Head of caudate nucleus (tissue), 42 donors: ENCODE results near the gene TAL2.

Experiments used
- DNase-seq, 42 donors: peaks; one replicate each; pipeline versions ENCODE4 v3.0.0 to v3.0.0-alpha.2; 2020 to 2021; ENCODE audit warnings: mixed read lengths in 7 of 42
- intact Hi-C: fragments of 100-400 bp; cut with DNase I; formaldehyde crosslinking; loops from one replicate; pipeline ENCODE4 v1.15.0; 2022

The TAL2 gene

DNA sequence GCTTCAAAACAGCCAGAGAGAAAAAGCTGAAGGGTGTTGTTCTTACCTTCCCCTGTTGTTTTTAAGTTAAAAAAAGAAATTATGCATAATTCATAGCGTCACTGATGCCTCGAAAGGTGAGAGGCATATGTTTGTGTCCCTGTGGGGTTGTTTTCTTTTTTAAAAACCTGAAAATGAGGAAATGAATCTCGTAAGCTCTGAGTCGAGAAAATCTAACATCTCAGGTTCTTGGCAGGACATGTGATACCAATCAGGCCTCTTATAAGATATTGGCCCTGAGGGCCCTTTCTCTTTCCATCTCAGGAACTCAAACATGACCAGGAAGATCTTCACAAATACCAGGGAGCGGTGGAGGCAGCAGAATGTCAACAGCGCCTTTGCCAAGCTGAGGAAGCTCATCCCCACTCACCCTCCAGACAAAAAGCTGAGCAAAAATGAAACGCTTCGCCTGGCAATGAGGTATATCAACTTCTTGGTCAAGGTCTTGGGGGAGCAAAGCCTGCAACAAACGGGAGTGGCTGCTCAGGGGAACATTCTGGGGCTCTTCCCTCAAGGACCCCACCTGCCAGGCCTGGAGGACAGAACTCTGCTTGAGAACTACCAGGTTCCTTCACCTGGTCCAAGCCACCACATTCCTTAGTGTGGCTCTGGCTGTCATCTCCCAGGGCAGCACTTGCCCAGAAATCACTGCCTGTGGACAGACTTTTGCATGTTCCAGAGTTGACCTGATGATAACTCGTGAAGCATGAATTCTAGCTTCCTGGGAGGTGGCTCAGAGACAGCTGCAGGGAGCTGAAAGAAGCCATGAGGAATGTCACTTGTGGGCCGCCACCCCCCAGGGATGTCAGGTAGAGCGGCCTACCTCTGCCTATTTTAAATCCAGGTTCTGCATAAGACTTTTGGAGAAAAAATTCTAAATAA, at the start of gene TAL2:
TSS of gene TAL2 (plus strand) at position 274 of the 921 bp plus-strand sequence. CDS start at position 314, 40 bp downstream.
- intact Hi-C loops: no loop called here

DNA sequence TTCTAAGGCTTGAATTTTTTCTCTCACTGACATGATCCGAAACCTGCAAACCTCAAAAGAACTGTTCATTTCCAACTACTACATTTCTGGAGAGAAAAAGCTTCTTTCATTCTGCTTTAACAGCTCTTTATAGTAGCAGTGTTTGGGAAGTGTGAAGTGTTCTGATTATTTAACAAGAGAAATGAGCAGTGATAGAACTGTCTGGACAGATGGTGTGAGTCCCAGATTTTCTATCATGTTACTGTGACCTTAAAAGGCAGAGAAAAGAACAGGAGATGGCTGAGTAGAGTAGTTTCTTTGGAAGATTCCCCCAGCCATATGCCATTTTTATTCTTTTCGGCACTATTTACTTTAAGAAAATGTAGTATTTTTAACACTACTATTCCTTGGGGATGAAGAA, 41.3 kb upstream of the TAL2 start:
- intact Hi-C loops: no loop called here
- DNase-seq: no peak

More for the DNA sequence above, at the start of gene TAL2:
- DNase-seq: no peak

DNA sequence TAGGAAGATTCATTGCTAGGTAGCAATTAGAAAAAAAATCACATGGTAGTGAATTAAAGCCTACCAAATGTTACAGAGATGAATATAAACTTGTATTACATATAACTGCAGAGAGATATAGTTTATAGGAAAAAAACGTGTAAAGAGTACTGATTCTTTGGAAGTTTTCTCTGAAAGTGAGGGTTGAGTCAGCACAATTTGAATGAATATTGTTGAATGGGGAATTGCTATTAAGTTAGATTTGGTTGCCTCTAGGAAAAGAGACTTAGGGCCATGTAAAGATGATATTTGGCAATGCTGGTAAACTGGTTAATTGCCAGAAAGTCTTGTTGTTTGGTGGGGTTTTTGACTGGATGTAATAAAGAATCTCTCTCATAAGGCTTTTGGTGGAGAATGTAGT, 37.2 kb upstream of the TAL2 start:
- no peak for DNase-seq
- intact Hi-C loops: no loop called here

DNA sequence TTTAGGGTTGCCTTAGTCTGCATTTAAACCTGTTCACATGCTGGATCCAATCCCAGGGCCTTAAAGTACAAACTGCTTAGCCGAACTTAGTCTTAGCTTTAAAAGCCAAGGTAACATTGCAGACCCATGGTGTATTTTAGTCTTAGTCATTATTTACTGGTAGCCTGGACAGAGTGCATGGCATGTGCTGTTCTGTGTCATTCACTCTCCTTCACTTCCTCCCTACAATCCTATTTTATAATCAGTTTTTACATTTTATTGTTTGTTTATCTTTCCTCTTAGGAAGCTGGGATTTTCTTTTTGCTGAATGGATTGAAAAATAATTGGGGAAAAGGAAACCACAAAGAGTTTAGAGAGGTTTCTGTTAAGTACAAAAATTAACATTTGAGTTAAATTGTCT, 29.4 kb upstream of the TAL2 start:
- intact Hi-C loops: no loop called here
- no peak for DNase-seq

DNA sequence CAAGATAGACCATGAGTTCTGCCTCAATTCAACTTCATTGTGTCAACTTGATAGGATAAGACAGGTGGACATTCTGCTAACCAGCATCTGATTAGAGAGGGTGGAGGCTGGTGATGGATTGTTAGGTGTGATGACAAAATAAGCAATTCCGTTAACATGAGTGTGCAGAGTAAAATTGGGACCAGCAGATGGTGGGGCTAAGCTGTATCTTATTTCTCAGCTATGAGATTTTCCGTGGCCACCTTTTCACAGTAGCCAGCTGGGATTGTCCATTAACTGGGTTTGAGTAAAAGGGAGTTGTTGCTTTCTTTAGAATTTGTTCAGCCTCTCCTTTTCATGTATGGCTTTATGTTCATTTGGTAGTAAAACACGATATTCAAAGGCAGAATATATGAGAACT, 28.8 kb upstream of the TAL2 start:
- no peak for DNase-seq
- intact Hi-C loops: no loop called here

DNA sequence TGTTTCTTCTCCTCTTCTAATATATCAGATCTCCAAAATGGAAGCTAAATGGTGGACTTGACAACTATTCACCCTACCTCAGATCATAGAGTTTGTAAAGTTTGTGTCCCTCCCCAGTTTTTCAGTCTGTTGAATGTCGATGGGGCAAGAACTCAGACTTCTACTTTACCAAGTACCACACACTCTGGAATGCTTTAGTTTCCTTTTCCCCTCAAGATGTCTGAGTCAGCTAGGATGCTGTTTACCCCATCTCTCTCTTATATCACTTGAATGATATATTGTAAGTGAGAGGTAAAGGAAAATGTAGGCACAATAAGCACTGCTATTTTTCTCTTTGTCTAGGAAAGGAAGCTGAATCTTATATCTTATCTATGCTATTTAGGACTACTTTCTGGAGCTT, 25.9 kb upstream of the TAL2 start:
- no peak for DNase-seq
- intact Hi-C loops: no loop called here

DNA sequence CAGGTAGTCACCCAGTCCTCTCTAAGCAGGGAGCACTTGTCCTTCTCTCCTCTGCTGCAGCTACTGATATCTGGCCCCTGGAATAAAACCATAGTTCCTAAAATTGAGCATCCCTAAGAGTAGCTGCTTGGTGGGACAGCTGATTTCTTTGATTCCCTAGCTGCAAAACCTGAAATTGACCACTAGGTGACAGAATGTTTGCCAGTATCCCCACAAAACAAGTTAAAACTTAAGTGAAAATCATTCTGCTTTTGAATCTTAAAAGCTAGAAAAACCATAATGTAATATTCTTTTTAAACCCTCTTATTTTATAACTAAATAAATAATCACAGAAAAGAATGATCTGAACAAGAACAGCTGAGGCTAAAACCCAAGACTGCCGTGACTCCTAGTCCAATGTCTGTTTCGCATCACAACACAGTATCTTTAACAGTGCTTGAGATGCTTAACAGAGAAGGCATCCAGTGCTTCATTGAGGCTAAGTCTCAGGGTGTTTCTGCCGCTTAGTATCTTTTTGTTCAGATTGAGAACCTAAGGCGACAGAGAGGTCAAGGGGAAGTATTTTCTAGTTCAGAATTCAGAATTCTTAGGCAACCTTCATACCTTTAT, 24.4 kb upstream of the TAL2 start:
- intact Hi-C loops: no loop called here
- no peak for DNase-seq

DNA sequence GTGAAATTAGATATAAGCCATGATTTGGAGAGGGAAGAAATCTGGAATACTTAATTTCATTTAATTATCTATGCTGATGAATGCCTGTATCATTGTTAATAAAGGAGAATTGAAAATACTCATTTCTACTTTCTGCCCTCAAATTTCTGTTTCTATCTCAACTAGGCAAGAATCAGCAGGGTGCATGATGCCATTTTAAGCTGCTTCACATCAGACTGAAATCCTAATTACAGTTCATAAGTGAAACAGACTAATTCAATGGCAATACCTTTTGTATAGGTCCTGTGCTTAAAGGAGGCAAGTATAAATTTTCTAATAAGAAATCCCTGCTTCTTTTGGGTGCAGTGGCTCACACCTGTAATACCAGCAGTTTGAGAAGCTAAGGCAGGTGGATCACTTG, 22.3 kb upstream of the TAL2 start:
- DNase-seq: no peak
- intact Hi-C loops: no loop called here

DNA sequence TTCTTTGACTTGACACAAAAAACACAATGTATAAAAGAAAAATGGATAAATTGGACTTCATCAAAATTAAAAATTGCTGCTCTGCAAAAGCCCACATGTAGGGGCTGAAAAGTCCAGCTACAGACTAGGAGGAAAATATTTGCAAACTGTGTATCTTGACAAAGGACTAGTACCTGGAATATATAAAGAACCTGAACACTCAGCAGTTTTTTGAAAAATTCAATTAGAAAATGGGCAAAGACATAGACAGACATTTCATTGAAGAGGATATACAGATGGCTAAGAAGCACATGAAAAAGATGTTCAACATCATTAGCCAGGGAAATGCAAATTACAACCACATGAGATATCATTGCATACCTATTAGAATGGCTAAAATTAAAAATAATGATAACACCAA, 18.5 kb upstream of the TAL2 start:
- intact Hi-C loops: no loop called here
- no peak for DNase-seq

DNA sequence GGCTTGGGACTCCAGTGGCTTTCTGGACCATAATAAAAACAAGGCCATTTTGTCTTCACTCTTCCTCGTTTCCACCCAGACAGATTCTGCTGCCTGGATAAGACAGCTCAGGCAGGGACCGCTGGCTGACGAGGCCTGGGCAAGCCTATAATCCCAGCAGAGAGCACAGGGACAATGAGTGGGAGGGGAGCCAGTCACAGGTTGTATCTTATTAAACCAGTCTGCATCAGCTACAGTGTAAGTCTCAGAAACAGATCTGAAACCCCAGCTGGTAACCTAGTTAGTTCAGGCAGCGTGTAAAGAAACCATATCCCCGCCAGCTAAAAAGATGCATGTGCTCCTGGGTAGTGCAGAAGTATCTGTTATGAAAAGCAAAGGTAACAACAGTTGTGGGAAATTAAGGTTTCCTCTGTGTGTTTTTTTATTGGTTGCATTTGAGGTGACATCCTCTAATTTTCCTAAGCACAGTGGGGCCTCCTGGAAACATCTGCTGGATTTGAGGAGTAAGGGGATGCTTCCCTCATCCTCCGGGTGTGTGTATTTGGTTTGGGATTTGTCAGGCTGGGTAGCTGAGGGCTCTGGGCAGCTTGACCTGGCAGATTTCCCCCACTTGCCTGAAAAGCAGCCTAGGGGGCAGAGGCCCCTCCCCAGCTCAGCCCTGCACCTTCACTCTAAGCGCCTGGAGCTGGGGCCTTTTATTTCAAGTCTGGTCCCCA, 15.2 kb upstream of the TAL2 start:
- intact Hi-C loops: no loop called here
- no peak for DNase-seq

DNA sequence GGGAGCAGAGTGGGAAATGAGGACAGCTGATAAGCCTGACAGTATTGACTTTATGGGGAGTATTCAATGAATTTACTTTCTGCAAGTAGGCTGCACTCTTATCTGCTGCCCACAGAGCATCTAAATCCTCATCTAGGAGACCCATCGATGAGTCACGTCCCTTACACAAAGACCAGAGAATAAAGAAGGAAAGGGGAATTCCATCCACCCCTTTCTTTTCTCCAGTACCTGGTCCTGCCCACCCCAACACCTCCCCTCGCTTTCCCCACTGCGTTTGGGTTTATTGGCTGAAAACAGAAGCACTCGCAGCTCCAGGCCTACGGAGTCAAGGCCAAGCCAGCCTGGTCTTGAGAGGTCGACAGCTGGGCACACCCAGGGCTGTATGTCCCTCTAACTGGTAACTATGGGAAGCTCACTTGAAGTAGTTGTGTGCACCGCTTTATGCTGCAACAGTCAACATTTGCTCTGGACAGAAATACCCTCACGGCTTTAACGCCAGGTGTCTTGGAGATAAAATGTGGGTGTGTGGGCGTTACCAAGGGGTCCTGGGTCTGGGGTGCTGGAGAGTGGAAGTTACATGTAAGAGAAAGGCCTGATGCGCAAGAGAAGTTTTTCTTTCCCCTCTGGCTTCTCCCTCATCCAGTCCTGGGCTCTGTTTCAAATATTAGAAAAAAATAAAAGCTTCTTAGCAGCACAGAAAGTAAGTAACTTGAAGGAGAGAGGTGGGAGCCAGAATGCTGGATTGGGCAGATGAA, 14.5 kb upstream of the TAL2 start:
- DNase-seq: no peak
- intact Hi-C loops: no loop called here

DNA sequence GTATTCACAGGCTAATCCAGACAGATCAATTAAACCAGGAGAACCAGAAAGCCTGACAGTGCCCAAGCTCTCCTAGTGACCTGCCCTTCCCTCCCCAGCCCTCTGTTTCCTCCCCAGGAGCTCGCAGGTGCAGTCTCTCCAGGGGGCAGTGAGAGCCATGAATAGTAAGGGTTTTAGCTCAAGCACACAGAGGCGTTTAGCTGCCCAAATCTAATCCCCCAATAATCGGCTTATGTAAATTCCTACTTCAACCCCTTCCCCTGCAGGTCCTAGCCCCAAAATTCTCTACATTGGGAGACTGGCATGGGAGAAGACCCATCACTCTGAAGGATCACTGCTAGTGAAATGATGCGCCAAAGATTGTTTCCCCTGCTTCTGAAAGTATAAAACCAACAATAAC, 10.5 kb upstream of the TAL2 start:
- intact Hi-C loops: no loop called here
- no peak for DNase-seq

DNA sequence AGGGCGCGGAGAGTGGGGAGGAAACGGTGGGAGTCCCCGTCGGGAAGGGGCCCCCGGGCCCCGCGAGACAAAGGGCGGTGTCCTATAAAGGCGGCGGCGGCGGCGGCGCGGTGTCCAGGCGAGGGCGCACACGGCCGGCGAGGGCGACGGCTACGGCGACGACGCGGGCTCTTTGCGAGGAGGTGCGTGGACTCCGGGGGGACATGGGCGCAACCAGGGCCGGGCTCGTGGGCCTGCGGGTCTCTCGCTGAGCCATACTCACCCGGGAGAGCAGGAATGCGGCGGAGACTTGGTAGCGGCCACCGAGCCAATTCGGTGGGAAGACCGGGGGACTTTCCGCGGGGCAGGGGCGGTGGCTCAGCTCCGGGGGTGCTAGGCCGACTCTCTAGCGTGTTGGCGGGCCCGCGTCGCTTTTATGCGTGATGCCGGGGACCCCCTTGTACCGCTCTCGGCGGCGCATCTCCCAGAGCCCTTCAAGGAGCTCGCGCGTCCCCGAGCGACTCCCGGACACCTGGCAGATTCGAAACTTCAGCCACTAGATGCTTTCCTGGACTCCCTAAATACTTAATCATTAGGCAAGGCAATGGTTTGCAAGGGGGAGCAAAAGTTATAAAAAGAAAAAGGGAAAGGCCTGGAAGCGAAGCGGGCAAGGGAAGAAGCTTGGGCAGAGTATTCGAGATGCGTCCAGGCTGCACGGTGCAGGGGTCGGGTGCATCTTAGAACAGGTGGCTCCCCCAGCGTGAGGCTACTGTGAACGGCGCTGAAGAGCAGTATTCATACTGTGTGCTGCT, 5.9 kb upstream of the TAL2 start:
- intact Hi-C loops: no loop called here
- peak in 30 of 42 donors; percentile 5 to 71 (median 27) for DNase-seq

DNA sequence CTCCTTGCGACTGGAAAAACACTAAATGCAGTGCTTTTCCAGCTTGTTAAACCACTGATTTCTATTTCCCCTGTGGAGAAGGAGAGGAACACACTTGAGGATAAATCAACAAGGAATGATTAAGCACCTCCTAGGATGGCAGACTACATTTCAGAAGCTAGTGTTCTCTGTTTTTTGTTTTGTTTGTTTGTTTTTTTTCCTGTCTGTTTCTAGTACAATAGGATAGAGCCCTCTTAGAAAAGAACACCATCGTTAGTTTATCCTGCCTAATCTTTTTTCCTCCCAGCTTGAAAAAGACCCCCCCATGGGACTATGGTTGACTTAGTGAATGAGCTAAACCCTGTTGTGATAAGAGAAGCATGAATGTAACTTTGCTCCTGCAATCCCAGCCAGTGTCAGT, 3.9 kb upstream of the TAL2 start:
- DNase-seq: no peak
- intact Hi-C loops: no loop called here

DNA sequence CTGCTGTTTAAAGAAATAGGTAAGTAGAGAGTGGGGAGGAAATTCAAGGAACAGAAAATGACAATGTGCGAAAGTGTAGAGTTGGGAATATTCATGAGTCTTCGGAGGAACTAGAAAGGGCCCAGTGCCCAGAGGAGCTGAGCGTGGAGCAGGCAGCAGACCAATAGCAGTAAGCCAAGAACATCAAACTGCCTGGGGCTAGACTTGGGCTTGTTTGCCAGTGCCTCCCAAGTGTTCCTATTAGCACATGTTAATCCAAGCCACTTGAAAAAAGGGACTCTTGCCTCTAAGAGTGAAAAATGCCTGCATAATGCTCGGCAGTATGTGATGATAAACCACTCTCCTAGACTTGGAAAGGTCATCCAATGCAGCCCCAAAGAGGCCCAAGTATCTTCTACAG, 1.2 kb upstream of the TAL2 start:
- peak in 15 of 42 donors; percentile 2 to 56 (median 20) for DNase-seq
- intact Hi-C loops: no loop called here

DNA sequence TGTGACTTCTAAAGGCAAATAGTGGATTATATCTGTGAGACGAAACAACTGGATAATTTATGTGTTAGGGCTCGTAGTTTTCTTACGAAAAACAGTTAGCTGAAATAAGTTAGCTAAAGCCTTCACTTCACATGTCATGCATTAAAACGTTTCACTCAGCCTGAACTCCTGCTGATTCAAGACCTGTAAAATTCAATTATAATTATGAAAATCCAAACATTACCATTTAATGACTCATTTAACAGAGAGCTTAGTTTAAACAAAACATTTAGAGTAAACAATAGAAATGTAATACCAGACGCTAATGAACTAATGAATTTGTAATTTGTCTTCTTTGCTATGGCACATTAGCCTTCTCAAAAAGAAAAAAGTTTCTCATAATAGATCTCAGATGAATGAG, 1.7 kb downstream of the TAL2 start:
- intact Hi-C loops: no loop called here
- DNase-seq: no peak

DNA sequence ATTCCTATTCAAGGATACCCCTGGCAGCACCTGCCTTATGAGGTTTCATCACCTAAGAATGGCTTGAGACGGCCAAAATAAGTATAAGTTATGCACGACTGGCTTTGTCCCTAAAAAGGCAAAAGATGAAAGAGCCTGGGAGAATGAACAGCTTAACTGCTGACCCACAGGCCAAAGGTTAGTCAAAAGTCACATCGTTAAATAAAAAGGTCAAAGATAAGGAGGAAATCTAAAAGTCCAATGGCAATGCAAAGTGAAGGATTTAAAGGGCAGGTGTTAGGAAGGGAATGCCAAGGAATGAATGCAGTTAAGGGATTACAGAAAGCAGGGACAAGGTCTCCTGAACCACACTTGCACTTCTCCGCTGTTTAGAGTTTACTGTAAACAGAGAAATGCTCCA, 5.6 kb downstream of the TAL2 start:
- no peak for DNase-seq
- intact Hi-C loops: no loop called here

DNA sequence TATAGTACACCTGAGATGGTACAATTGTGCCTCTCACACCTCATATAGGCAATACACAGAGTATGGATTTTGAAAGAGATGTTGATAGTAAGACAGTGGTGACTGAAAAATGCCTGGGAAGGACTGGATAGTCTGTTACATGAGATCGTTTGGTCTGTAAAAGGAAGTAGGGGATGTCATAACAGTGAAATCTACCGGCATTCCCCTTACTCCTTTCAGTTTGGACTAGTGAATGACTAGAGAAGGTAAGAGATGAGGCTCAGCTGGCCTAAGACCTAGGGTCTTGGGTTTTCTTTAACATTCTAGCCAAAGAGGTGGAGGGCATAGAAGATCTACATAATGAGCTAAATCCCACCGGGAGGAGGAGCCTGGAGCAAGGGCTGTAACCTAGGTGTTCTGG, 8.1 kb downstream of the TAL2 start:
- intact Hi-C loops: no loop called here
- no peak for DNase-seq

DNA sequence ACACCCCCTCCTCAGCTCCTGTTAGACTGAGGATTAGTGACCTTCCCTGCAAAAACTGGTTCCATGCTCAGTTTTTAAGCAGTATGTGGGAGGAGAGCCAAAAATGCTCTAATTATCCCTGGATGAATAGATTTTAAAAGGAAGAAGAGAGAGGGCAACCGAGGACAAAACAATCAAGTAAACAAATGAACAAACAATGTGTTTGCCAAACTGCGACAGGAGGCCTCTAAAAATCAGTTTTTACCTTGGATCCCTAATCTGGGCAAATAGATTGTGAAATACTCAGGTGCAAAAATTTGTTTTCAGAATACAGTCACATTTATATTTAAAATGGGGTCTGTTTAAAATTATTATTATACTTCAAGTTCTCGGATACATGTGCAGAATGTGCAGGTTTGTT, 8.5 kb downstream of the TAL2 start:
- intact Hi-C loops: no loop called here
- no peak for DNase-seq
